Tibial artery (tissue), 4 donors: ENCODE results near the gene GLUL.

ENCODE experiments used
- DNase-seq, 2 donors: peaks; one replicate each; pipeline ENCODE4 v3.0.0-alpha.2; 2019
- H3K27ac ChIP-seq, 2 donors: fragments of 200-600 bp; sonication (generic) in 1 of 2; 1 replicate in 1 of 2; 2 replicates in 1 of 2; pipeline ENCODE4 v1.5.1; 2018 to 2019; ENCODE audit warnings: mild to moderate bottlenecking in 1 of 2
- H3K27me3 ChIP-seq, 2 donors: fragments of 200-600 bp; sonication (generic) in 1 of 2; one replicate each; pipeline versions ENCODE4 v1.5.1 to v1.6.0; 2016 to 2019
- H3K36me3 ChIP-seq, 3 donors: fragments of 200-600 bp; sonication (generic) in 2 of 3; one replicate each; pipeline ENCODE4 v1.5.1; 2016 to 2019; ENCODE audit warnings: mild to moderate bottlenecking in 2 of 3
- H3K4me1 ChIP-seq, 4 donors: fragments of 200-600 bp; sonication (generic) in 2 of 4; 1 replicate in 3 of 4; 2 replicates in 1 of 4; pipeline ENCODE4 v1.5.1; 2016 to 2019
- H3K4me3 ChIP-seq, 2 donors: fragments of 200-600 bp; sonication (generic) in 1 of 2; 1 replicate in 1 of 2; 2 replicates in 1 of 2; pipeline ENCODE4 v1.5.1; 2018 to 2019; ENCODE audit warnings: mild to moderate bottlenecking in 2 of 2
- H3K9me3 ChIP-seq, 3 donors: fragments of 200-600 bp; sonication (generic) in 1 of 3; one replicate each; pipeline ENCODE4 v1.5.1; 2016 to 2019
- intact Hi-C: fragments of 100-400 bp; cut with DNase I; formaldehyde crosslinking; loops from one replicate; pipeline ENCODE4 v1.15.0; 2023; ENCODE audit warnings: low total_unique reads
- TF ChIP-seq, protein P1 (sequence below), 2 experiments: fragments of 200-600 bp in 1 of 2; fragments of 450-650 bp in 1 of 2; IDR thresholded peaks; one replicate each; pipeline ENCODE4 v1.5.1; 2017 to 2019; ENCODE audit warnings: antibody characterized with exemption in 2 of 2, mild to moderate bottlenecking in 1 of 2, moderate library complexity in 1 of 2

The GLUL gene

DNA sequence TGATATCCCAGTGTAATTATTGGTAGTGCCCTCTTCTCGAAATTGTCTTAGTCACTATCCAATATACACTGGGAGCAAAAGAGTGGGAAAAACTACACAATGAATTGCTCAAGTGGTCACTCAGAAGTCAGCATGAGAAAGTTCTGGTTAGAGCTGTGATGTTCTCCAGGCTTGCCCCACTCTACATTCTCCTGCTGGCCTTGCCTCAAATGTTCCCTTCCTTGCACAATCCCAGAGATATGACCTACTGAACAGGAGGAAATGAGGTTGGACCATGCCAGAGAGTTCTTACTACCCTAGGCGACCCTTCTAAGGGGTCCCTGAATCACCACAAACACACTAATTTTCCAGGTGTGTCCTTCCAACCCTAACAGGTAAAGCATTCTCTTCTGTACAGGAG, 40.8 kb downstream of the GLUL start:
- Histone ChIP-seq H3K36me3 (no peaks in the 10 kb centered on the region), H3K9me3 (no peaks in the 10 kb centered on the region), H3K27ac (no peak overlapping the region), H3K4me3 (no peak overlapping the region), H3K4me1 (peaks cover 0 to 23% (median 10%) of the 10 kb centered on the region in 4 donors), H3K27me3 (no peaks in the 10 kb centered on the region)
- TF ChIP-seq, protein P1, sequence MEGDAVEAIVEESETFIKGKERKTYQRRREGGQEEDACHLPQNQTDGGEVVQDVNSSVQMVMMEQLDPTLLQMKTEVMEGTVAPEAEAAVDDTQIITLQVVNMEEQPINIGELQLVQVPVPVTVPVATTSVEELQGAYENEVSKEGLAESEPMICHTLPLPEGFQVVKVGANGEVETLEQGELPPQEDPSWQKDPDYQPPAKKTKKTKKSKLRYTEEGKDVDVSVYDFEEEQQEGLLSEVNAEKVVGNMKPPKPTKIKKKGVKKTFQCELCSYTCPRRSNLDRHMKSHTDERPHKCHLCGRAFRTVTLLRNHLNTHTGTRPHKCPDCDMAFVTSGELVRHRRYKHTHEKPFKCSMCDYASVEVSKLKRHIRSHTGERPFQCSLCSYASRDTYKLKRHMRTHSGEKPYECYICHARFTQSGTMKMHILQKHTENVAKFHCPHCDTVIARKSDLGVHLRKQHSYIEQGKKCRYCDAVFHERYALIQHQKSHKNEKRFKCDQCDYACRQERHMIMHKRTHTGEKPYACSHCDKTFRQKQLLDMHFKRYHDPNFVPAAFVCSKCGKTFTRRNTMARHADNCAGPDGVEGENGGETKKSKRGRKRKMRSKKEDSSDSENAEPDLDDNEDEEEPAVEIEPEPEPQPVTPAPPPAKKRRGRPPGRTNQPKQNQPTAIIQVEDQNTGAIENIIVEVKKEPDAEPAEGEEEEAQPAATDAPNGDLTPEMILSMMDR (IDR thresholded peaks at IDR 0.05), result no peak
- intact Hi-C loops, result loop anchor here (5.0 kb wide), 1 partner anchor 154 kb away; no protein-coding TSS in a partner anchor
- DNase-seq, result peak in 1 of 2 donors; percentile 63

DNA sequence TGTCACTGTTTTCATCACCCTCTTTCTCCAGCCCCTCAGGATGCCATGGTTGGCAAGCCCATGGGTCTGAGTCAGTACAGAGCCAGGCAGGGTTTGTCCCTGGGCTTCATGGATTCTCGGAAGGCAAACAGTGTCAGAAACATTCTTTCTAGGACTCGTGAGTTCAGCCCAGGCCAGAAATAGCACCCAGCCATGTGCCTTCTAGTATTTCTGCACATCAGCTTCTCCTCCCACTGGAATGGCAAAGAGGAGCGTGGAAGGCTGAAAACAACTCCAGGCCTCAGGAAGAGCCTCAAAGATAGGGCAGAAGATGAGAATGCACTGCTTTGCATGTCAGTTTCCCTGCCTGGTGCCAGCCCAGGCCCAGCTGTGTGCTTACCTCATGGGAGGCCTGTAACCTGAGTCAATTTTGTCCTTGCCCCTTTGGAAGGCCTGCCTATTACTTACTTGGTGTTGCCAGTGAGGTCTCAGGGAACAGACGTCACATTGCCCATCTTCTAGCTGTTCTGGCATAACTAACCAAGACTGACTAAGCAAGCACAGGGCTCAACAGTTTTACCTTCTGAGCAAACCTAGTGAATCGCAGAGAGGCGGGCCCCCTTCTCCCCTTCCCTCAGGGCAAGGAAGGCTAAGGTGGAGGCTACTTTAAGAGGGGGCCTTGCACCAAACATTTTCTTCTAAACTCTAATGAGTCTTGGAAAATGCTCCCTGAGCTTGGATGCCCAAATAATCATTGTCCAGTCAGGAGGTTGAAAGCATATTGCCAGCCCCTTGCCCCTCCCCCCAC, 42.4 kb downstream of the GLUL start:
- TF ChIP-seq, protein P1 (IDR thresholded peaks at IDR 0.05), result peak; percentile 6 to 17
- Histone ChIP-seq H3K27ac (peak overlapping the region; percentile 63 to 69), H3K9me3 (no peaks in the 10 kb centered on the region), H3K36me3 (no peaks in the 10 kb centered on the region), H3K27me3 (no peaks in the 10 kb centered on the region), H3K4me3 (no peak overlapping the region), H3K4me1 (peaks cover 0 to 23% (median 10%) of the 10 kb centered on the region in 4 donors)
- intact Hi-C loops, result no loop called here
- DNase-seq, result peak; percentile 67 to 89

DNA sequence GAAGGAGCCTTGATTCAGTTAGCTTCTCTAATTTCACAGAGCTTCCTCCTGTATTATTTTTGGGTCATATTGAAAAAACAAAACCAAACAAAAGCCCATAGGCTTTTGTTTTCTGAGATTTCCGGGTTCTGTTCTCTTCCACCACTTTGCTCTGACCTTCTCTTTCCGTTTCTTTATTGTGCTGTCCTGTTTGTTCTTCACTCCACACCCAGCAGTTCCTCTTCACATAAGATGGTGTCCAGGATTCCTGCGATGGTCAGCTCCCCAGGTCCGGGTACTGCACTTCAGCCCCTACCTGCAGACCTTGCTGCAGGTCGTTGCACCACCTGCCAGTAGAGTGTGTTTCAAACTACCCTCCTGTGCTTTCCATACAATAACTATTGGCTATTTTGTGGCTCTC, 44.6 kb downstream of the GLUL start:
- Histone ChIP-seq H3K27ac (no peak overlapping the region), H3K27me3 (no peaks in the 10 kb centered on the region), H3K4me3 (no peak overlapping the region), H3K4me1 (peaks cover 0 to 23% (median 10%) of the 10 kb centered on the region in 4 donors), H3K36me3 (no peaks in the 10 kb centered on the region), H3K9me3 (no peaks in the 10 kb centered on the region)
- TF ChIP-seq, protein P1 (IDR thresholded peaks at IDR 0.05), result no peak
- intact Hi-C loops, result no loop called here
- no peak for DNase-seq

DNA sequence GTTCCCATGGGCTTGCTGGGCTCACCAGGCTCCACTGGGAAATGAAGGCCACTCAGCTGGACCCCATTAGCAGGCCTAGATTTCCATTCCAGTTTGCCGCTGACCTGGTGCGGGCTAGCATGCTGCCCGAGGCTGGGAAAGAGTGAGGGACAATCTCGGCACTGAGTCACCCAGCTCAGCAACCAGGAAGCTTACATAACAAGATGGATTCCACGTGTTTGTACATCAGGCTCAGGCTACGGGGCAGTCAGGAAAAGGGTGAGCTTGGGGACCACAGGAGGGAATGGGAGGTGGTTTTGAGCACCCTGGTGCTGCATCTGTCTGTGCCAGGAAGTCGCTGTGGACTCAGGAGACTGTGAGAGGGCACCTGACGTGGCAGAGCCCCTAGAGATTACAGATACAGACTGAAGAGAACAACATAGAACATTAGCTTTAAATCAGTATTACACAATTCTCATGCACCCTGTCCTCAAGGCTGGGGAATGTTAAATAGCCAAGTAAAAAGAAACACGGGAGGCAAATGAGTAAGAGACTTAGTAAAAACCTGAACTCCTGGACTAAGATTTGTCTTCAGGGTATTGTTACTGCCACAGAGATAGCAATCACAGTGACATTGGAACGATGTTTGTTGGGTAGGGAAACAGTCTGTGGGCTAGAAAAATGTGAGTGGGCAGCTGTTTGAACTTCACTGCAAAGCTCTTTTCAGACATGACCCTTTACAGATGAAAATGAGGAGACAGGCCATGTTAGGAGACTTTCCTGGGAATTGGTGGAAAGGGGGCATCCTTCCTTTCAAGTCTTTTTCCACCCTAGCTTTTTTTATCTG, 51.1 kb downstream of the GLUL start:
- TF ChIP-seq, protein P1 (IDR thresholded peaks at IDR 0.05), result no peak
- Histone ChIP-seq H3K4me1 (no peaks in the 10 kb centered on the region), H3K27ac (no peak overlapping the region), H3K9me3 (no peaks in the 10 kb centered on the region), H3K27me3 (peaks cover 0 to 8% of the 10 kb centered on the region in 2 donors), H3K4me3 (no peak overlapping the region), H3K36me3 (no peaks in the 10 kb centered on the region)
- DNase-seq, result no peak
- intact Hi-C loops, result no loop called here

DNA sequence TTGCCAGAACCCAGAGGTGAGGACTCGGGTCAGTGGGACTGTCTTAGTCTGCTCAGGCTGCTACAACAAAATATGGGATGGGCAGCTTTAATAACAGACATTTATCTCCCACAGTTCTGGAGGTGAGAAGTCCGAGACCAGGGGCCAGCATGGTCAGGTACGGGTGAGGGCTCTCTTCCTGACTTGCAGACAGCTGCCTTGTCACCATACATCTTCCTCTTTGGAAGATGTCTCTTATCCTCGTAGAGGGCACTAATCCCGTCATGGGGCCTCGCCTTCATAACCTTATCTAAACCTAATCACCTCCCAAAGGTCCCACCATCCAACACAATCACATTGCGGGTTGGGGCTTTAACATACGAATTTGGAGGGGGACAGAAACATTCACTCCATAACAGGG, 51.9 kb downstream of the GLUL start:
- H3K36me3 ChIP-seq, result no peaks in the 10 kb centered on the region
- H3K4me3 ChIP-seq, result no peak overlapping the region
- DNase-seq, result no peak
- H3K9me3 ChIP-seq, result no peaks in the 10 kb centered on the region
- intact Hi-C loops, result no loop called here
- H3K27ac ChIP-seq, result no peak overlapping the region
- TF ChIP-seq, protein P1 (IDR thresholded peaks at IDR 0.05), result no peak
- H3K27me3 ChIP-seq, result peaks cover 0 to 8% of the 10 kb centered on the region in 2 donors
- no peaks in the 10 kb centered on the region for H3K4me1 ChIP-seq
